GM18511 (cell line): ENCODE measurements around the gene B4GALNT2.
"Not testable (repeated sequence)": the region's sequence is repeated elsewhere in the genome, so short reads cannot be mapped to it uniquely, and the experiment has no call there.

ENCODE experiments used
- ATAC-seq: cut with Tn5 transposase; IDR thresholded peaks from one replicate; pipeline ENCODE4 v1.9.1; 2021; ENCODE audit warnings: mild to moderate bottlenecking, moderate library complexity; ENCODE audit not compliant: unreplicated experiment

B4GALNT2 gene

DNA sequence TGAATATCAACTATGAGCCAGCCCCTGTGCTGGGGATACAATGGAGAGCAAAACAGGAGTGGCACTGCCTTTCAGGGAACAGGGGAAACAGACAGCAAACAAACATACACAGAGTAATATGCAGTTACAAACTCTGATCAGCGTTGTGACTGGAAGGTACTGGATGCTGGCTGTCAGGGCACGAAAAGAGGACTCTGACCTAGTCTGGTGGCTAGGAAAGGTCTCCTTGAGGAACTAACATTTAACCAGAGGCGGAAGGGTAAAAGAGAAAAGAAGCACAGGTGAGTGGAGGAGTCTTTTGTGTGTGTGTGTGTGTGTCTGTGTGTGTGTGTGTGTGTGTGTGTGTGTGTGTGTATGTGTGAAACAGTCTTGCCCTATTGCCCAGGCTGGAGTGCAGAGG is 12.4 kb upstream of the B4GALNT2 start:
- no peak for ATAC-seq

- ATAC-seq: no peak
Observed at GRCh38 chr17:49121696-49122292, 10.8 kb upstream of the B4GALNT2 start.

- ATAC-seq: no peak
Observed at GRCh38 chr17:49122566-49122965, 10.0 kb upstream of the B4GALNT2 start.

DNA sequence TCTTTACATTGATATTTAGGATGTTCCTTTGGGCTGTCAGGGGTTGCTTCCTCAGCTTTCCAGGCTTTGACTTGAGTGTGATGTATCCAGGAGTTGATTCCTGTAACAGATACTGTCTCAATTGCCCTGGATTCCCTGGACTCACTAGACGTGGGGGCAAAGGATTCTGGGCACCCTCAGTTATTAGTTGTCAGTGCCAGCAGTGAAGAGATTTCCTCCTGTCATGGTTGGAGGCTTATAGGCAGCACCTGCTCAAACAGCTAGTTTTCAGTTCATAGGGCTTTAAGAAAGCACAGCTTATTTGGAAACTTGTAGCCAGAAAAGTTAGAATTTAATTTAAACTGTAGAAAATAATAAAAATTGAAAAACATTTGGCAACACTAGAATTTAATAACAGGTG is 9.5 kb upstream of the B4GALNT2 start:
- no peak for ATAC-seq

DNA sequence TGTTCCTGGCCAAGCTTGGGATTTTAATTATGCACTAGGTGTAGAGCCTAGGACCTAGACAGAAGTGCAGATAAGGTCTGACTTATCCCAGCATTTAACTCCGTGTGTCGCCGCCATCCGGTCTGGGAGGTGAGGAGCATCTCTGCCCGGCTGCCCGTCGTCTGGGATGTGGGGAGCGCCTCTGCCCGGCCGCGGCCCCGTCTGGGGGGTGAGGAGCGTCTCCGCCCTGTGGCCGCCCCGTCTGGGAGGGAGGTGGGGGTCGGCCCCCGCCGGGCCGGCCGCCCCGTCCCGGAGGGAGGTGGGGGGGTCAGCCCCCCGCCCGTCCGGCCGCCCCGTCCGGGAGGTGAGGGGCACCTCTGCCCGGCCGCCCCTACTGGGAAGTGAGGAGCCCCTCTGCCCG is 7.1 kb upstream of the B4GALNT2 start:
- ATAC-seq: no peak

GRCh38 chr17:49126183-49126859 is 6.2 kb upstream of the B4GALNT2 start:
- not testable (repeated sequence) for ATAC-seq

- ATAC-seq: not testable (repeated sequence)
Observed at GRCh38 chr17:49129359-49129950, 3.1 kb upstream of the B4GALNT2 start.

DNA sequence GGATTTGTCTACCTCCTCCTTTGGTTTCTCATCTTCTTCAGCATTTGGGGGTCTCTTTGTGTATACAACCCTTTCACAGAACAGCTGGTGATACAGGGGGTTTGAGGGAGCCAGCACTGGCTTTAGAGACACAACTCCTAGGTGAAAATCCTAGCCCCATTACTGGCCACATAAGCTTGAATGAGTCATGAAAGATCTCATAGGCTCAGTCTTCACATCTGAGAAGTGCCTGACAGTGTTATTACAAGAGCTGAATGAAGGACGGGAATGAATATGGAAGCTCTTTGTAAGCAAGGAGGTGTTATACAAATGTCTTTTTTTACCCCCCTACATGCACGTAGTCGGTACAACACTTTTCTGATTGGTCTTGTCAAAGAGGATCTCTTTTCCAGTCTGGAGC is 1.7 kb upstream of the B4GALNT2 start:
- no peak for ATAC-seq

- no peak for ATAC-seq
Observed at GRCh38 chr17:49132317-49132698, 261 bp upstream of the B4GALNT2 start.

DNA sequence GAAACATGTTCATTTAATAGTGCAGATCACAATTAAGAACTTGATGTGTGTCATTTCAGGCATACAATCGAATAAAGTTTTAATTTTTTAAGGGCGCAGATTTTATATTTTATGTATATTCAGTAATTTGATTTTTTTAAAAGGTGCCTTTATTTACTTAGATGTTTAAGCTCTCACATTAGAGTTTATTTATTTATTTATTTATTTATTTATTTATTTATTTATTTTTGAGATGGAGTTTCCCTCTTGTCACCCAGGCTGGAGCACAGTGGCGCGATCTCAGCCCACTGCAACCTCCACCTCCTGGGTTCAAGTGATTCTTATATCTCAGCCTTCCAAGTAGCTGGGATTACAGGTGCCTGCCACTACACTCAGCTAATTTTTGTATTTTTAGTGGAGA is 3.8 kb downstream of the B4GALNT2 start:
- no peak for ATAC-seq

DNA sequence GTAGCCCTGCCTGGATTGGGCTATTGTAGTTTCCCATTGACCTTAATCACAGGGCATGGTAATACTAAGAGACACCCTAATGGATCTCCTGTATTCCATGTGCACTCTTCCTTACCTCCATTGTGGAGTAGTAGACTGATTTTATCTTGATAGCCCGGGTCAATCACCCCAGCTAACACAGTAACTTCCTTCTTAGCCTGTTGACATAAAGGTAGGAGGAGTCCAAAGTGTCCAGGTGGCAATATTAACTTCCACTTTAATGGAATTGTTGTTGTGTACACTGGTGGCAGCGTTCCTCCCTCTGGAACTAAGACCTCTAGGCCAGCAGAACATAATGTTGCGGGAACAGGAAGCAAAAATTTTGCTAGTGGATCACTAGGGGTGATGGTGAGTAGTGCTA is 13.1 kb downstream of the B4GALNT2 start:
- not testable (repeated sequence) for ATAC-seq

DNA sequence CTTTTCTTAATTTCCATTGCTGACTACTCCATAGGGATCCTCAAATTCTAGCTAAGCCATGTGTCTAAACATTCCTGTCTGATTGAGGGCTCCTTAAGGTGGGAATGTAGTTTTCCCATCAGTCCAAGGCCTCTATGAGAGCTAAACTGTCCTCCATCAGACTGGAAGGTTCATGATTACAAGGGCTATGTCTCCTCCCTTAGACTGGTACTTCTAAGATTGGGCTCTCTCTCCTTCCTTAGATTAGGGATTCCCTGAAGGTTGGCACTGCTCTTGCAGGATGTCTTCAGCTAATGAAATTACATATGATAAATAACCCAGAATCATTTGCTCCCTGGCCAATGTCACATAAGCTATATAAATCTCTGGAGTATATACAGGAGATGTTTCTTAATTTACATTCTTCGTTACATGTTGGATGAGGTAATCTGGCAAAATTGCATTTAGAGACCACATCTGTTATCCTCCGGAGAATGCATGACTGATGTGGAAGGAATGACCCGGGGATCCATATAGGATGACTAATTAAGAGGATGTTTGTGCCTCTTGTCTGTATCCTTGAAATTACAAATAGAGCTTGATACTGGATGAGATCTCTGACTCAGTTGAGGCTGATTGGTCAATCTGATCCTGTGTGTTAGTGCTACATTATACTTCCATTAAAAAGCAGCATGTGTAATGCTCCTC is 14.2 kb downstream of the B4GALNT2 start:
- no peak for ATAC-seq

GRCh38 chr17:49148171-49148570 is 15.6 kb downstream of the B4GALNT2 start:
- ATAC-seq: no peak

DNA sequence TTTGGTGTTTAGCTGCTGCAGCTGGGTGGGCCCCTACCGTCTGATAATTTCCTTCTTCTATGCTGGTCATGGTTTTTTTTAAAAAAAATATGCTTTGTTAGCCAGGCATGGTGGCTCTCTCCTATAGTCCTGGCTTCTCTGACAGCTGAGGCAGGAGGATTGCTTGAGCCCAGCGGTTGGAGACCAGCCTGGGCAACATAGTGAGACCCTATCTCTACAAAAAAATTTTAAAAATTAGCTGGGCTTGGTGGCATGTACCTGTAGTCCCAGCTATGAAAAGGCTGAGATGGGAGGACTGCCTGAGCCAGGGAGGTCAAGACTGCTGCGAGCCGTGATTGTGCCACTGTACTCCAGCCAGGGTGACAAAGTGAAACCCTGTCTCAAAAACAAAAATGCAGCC is 19.4 kb downstream of the B4GALNT2 start:
- no peak for ATAC-seq

GRCh38 chr17:49156256-49156655 is 23.7 kb downstream of the B4GALNT2 start:
- ATAC-seq: no peak

GRCh38 chr17:49157784-49158183 is 25.2 kb downstream of the B4GALNT2 start:
- ATAC-seq: no peak

DNA sequence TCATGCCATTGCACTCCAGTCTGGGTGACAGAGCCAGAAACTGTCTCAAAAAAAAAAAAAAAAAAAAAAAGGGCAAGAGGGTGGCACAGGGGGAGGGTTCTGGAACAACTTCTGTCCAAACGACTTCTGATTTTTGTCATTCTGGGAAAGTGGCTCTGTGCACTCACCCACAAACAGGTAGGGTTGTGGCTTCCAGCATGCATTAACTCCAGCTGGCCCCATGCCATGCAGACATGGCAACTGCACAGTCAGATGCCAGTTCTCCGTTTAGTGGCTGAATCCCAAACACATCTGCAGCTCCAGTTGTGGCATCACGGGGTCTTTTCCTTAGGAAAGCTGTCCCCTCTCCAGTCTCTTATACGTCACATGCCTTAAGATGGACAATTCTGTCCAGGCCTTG is 30.3 kb downstream of the B4GALNT2 start:
- ATAC-seq: no peak

GRCh38 chr17:49165143-49165542 is 32.6 kb downstream of the B4GALNT2 start:
- no peak for ATAC-seq

GRCh38 chr17:49168706-49169105 is 36.1 kb downstream of the B4GALNT2 start:
- no peak for ATAC-seq

DNA sequence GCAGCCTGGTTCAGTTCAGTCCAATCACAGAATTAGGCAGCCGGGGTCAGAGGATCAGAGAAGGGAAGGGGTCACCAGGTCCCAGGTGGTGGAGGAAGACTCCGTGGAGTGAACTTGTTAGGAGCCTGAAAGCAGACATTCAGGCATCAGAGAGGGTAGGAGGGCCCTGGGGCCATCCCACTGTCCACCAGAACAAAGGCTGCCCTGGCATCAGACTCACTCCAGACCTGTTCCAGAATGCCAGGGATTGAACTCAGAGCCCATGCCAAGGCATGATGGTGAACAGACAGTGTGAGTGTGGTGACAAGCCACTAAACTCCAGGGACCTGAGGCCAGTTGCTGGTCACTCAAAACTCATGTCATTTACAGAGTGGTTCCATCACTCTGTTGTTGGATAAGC is 37.6 kb downstream of the B4GALNT2 start:
- ATAC-seq: no peak

GRCh38 chr17:49170711-49171110 is 38.1 kb downstream of the B4GALNT2 start:
- not testable (repeated sequence) for ATAC-seq

DNA sequence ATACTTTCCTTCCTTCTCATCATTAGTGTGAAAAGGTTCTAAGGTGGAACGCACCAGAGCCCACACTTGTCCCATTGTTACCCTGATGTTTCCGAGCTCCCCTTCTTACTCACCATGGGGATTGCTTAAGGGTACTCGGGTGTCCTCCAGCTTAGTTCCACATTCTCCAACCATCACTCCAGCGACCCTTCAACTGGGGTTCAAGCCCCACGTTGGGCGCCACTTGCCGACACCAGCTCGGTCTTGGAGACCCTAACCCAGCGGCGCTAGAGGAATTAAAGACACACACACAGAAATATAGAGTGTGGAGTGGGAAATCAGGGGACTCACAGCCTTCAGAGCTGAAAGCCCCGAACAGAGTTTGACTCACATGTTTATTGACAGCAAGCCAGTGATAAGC is 43.4 kb downstream of the B4GALNT2 start:
- ATAC-seq: not testable (repeated sequence)
